ENCODE measurements around the gene JMJD4. TPM values are rescaled to one million over a fixed set of nuclear protein-coding genes. Genes with fewer than 3 reads are reported as not detected.

JMJD4 gene
- total RNA-seq, 1 experiment from 2014 or later, result 24.4 TPM

DNA sequence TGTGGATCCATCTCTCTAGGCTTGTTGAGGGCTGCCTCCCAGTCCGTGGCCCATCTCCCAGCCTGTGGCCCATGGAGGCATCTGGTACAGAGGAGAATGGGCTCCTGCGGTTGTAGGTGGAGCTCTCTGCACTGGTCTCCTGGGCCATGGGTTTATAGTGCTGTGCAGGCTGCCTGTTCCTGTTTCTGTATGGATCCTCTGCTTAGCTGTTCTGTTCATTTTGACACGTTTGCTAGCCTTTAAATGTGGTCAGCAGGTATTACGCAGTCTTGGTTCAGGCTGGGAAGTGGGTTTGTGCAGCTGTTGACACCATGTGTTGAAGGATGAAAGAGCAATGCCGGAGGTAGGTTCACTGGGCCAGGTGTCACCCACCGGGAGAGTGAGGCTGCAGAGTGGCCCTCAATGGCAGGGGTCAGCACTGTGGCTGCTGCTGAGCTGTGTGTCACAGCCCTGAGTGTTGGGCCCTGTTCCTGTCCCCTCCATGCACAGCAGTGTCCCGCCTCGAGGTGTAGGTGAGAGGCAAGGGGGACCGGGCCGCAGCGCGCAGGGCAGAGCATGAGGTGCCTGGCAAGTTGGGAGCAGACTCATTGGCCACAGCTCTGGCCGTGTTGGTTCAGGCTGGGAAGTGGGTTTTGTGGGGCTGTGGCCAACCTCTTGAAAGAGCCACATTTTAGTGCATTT lies 39.1 kb upstream of the JMJD4 start:
- Mint-ChIP-seq H3K4me3 (no peak overlapping the region), H3K4me1 (no peaks in the 10 kb centered on the region), H3K27me3 (ENCODE audit: low read depth) (no peaks in the 10 kb centered on the region), H3K27ac (peak overlapping the region in 1 of 3 experiments; percentile 49; a peak in 1 of 7 replicates), H3K9me3 (no peaks in the 10 kb centered on the region), H3K36me3 (ENCODE audit: insufficient read depth in 1 of 3, low read depth in 3 of 3) (peaks cover 6 to 28% (median 21%) of the 10 kb centered on the region in 3 experiments; a peak in 6 of 7 replicates)
- H3K4ac ChIP-seq (ENCODE audit: low read depth, low read length), result no peak overlapping the region
- H3K14ac ChIP-seq (ENCODE audit: insufficient read depth, low read length), result no peak overlapping the region
- no peak overlapping the region for H2BK12ac ChIP-seq (ENCODE audit: insufficient read length, low read depth, low read length)
- H2BK120ac ChIP-seq (ENCODE audit: low read depth, low read length, poor library complexity, severe bottlenecking), result no peak overlapping the region
- no peak overlapping the region for H4K8ac ChIP-seq (replicated peaks; ENCODE audit: insufficient read length, low read depth, low read length)
- H3K18ac ChIP-seq (ENCODE audit: insufficient read length, low read depth, low read length), result no peak overlapping the region
- H2BK5ac ChIP-seq (ENCODE audit: insufficient read length, low read length), result no peak overlapping the region
- H3K79me1 ChIP-seq (ENCODE audit: insufficient read depth, low read depth, low read length, poor library complexity, severe bottlenecking), result no peaks in the 10 kb centered on the region
- H2BK15ac ChIP-seq (ENCODE audit: low read depth, low read length), result no peak overlapping the region
- no peak overlapping the region for H3K9ac ChIP-seq (ENCODE audit: extremely low read depth, insufficient read length, low read length)
- H3K9me3 ChIP-seq (ENCODE audit: control insufficient read depth, low read depth, low read length), result no peaks in the 10 kb centered on the region
- no peak overlapping the region for H2BK20ac ChIP-seq (ENCODE audit: low read depth, low read length, poor library complexity, severe bottlenecking)
- no peaks in the 10 kb centered on the region for H3K27me3 ChIP-seq (ENCODE audit: insufficient read depth, low read length)
- no peak overlapping the region for H3K56ac ChIP-seq (ENCODE audit: insufficient read length, low read depth, low read length)
- H3T11ph ChIP-seq (ENCODE audit: low read length), result no peak overlapping the region
- no peak overlapping the region for H4K5ac ChIP-seq (ENCODE audit: insufficient read length, low read depth, low read length)
- no peaks in the 10 kb centered on the region for H3K23me2 ChIP-seq (ENCODE audit: insufficient read length, low read depth, low read length, poor library complexity, severe bottlenecking)
- H3K23ac ChIP-seq (ENCODE audit: insufficient read length, low read depth, low read length), result no peak overlapping the region
- H3K4me1 ChIP-seq (ENCODE audit: insufficient read depth, low read length), result no peaks in the 10 kb centered on the region
- DNase-seq, result no peak
- no peak overlapping the region for H3K27ac ChIP-seq (ENCODE audit: insufficient read length, low read depth, low read length)
- no CpG with 5 or more reads among the region's 13 CpGs for WGBS (ENCODE audit: extremely low coverage, insufficient read length, low lambda C conversion rate)
- H4K20me1 ChIP-seq (ENCODE audit: control insufficient read depth, insufficient read depth, insufficient read length), result no peaks in the 10 kb centered on the region
- H4K91ac ChIP-seq (ENCODE audit: insufficient read length, low read depth, low read length), result no peak overlapping the region
- no peaks in the 10 kb centered on the region for H3K79me2 ChIP-seq (ENCODE audit: insufficient read depth, low read length)
- H2AK5ac ChIP-seq (ENCODE audit: insufficient read length, low read length), result no peak overlapping the region
- no peak overlapping the region for H2AFZ ChIP-seq (ENCODE audit: low read length)
- no peak overlapping the region for H3K4me2 ChIP-seq (ENCODE audit: insufficient read depth, insufficient read length, low read length)
- TF ChIP-seq, protein P1, sequence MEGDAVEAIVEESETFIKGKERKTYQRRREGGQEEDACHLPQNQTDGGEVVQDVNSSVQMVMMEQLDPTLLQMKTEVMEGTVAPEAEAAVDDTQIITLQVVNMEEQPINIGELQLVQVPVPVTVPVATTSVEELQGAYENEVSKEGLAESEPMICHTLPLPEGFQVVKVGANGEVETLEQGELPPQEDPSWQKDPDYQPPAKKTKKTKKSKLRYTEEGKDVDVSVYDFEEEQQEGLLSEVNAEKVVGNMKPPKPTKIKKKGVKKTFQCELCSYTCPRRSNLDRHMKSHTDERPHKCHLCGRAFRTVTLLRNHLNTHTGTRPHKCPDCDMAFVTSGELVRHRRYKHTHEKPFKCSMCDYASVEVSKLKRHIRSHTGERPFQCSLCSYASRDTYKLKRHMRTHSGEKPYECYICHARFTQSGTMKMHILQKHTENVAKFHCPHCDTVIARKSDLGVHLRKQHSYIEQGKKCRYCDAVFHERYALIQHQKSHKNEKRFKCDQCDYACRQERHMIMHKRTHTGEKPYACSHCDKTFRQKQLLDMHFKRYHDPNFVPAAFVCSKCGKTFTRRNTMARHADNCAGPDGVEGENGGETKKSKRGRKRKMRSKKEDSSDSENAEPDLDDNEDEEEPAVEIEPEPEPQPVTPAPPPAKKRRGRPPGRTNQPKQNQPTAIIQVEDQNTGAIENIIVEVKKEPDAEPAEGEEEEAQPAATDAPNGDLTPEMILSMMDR (conservative IDR thresholded peaks at IDR 0.05), result no peak

All from H9 (cell line).